ENCODE results near the gene PKIG.
"Not testable (repeated sequence)": the region's sequence is repeated elsewhere in the genome, so short reads cannot be mapped to it uniquely, and the experiment has no call there.

The PKIG gene

DNA sequence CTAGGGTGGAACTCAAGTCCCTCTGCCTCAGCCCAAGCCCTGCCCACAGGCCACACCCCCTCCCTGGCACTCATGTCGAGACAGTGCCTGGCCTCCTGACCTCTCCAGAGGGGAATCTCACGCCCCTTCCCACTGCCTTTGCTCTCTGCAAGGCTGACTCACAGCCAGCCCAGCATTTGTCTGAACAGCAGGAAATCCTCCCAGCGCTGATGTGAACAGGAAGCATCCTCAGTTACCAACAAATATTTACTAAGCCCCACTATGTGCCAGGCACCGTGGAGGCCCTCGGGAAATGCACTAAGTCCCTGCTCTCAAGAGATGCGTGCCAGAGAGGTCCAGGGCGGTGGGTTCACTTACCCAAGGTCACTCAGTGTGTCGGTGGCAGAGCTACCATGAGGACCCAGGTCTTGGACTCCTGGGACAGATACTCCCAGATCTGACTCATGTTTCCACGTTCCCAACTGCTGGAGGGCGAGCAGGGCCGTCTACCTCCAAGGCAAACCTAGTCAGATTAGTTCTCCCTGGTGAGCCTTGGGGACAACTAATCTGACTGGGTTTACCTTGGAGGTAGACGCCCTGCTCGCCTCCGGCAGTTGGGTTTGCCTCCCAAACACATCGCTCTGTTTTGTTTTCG, 61.3 kb downstream of the PKIG start:
- peak; percentile 96 to 97 for DNase-seq

DNA sequence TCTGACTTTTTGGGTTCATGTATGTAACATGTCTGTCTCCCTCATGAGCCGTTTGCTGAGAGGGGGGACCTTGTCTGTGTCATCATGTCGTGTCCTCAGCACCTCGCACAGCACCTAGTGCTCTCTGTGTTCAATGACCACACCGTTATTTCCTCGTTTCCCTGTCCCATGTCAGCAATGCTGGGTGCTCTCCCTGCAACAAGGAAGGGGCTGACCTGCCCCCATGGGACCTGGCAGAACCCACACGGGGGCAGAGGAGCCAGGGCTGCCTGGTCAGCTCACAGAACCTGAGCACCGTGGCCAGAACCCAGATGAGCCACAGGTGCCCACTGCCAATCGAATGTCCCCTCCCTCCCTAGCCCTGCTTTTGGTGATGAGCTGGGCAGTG, 61.8 kb downstream of the PKIG start:
- DNase-seq, result no peak

DNA sequence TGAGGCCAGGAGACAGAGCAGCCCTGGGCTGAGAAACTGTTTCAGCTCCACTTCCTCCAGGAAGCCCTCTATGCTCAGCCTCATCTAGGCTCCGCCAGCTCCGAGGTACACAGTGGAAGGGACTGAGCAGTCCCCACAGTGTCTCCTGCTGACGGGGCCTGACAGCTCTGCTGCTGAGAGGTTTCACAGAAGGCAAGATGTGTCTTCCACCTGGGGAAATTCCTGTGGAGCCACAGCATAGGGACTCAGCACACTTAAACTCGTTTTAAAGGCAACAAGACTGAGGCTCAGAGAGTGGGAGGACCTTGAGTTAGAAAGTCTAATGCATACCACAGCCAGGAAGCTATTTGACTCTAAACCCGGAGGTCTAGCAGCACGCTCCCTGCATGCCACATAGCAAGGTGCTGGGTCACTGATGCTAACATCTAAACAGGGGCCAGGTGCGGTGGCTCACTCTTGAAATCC, 62.3 kb downstream of the PKIG start:
- DNase-seq, result no peak

DNA sequence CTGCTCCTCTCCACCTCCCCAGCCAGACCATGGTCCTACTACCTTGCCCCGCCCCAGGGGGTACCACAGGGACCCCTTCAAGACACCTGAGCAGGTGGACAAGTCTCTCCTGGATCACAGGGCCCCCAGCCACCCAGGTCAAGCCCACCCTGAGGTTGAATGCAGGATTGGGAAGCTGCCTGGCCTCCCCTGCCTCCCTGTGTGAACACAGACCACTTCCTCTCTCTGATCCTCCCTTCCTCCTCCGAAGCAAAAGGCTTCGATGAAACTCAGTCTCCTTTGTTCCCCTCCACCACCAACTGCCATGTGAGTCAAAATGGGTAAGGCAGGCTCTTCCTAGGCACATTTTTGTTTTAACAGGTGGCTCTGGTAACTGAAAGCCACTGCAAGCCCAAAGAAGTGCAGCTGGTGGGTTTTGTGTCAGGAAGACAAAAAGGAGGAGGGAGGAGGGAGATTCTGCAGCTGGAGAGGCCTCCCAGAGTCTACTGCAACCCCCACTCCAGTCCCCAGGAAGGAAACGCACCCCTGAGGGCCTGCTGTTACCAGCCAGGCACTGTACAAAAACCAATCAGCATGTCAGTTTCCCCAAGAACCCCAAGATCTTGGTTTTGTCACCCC, 63.8 kb downstream of the PKIG start:
- peak; percentile 59 to 65 for DNase-seq

DNA sequence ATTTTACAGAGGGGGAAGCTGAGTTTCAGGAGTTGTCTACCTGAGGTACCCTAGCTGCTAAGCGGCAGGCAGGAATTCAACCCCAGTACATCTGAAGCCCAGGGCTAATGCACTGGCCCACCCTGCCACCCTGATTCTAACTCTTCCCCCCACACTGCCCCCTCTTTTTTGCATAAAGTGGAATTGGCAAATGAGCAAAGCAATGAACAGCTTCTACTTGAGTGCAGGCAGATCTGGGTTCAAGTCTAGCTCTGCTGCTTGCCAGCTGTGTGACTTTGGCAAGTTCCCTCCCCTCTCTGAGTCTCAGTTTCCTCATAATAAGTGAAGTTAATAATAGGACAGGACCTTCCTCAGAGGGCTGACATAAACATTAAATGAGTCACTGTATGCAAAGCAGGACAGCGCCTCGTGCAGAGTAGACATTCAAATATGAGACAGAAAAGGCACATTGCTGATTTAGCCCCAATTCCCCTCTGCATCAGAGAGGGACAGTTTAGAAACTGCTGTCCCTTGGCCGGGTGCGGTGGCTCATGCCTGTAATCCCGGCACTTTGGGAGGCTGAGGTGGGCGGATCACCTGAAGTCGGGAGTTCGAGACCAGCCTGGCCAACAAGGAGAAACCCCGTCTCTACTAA, 64.4 kb downstream of the PKIG start:
- DNase-seq, result peak; percentile 87 to 95

DNA sequence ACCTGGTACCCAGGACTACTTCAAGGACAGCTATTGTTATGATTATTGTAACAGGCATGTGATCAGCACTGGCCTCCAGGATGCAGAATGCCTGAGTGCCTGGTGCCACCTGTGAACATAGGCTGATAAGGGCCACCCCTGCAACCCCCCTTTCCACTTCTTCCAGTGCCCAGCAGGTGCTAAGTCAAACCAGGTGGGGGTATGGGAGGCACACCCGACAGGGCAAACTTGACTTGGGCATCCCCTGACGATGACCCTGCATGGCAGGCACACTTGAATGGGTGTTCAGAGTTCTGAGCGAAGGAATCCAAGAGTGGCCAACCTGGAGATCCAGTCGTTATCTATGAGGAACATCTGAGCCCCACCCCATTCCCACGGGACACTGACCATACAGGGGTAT, 65.7 kb downstream of the PKIG start:
- no peak for DNase-seq

DNA sequence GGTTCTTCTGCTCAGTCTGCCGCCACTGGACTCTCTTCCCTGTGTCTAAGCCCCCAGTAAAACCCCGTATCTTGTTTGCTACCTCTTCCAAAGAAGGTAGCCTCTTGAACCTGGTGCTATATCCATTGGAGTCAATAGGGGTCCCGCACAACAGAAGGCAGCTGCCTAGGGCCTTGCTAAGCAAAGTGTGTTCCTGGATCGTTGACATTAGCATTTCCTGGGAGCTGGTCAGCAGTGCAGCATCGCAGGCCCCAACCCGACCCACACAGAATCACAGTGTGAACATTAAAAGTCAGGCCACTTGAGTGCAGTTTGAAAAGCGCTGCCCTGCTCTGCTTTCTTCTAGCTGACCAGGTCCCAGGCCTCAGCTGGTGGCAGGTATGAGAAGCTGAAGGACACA, 66.2 kb downstream of the PKIG start:
- no peak for DNase-seq

DNA sequence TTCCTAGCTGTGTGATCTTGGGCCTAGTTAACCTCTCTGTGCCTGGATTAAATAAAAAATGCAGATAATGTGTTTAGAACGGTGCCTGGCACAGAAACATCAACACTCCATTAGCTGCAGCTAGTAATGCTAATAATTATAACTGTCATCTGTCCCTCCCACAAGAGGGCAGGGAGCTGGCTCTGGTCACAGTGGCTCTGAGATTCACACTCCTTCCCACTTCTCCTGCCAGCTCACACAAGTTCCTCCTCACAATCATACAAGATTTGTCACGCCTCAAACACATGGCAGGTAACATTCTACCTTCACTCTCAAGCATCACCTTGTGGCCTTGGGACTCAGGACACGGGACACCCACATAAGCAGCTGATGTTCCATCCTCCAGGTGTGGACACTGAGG, 66.7 kb downstream of the PKIG start:
- DNase-seq, result peak; percentile 38 to 54

DNA sequence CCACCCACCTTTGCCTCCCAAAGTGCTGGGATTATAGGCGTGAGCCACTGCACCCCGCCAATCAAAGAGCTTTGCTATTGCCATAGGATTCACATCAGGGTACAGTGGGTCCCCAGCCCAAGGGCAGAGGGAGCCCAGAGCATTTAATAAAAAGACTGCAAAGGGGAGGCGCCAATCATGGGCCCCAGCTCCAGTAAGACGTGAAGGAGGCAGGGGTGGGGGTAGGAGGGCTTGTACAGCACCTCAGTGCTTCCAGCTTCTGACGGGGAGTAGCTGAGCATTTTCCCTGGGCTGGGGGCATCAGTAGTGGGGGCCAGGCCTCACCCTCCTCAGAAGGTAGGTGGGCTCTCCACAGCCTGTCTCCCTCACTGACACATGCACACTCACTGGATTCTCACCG, 67.6 kb downstream of the PKIG start:
- no peak for DNase-seq

DNA sequence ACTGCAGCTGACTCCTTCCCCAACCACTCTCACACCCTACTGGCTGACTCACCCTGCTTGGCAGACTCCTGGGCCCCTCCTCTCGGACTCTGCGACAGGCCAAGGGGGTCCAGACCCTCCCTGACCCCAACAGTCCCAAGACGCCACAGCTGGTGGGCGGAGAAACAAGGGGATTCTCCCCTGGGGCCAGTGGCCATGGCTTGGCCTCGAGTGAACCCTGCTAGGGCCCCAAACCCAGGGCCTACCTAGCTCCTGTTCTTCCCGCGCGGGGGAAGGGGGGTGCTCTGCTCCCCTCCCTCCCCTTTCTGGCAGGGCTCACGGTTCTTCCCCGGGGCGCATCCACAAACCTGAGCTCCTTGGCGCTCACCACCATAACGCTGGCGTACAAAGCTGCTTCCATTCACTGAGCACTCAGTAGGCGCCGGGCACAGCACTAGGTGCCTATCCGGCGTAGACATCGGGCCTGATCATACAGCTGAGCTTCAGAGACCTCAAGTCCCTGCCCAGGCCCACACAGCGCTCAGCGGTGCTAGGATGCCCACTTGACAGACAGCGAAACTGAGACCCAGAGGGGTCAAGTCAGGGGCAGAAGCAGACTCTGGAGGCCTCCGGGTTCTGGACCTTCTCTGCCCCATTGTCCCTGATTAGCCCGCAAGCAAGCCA, 68.5 kb downstream of the PKIG start:
- DNase-seq, result no peak

DNA sequence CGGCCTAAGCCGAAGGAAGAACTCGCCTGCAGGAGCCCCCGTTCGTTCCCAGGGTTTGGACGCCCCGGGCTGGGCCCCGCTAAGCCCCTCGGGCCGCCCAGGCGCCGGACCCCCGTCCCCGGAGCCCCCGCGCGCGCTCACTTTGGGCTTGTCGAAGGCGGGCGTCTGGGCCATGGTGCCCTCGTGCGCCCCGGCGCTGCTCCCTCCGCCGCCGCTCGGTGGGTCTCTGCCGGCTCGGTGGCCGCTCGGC, 69.0 kb downstream of the PKIG start:
- no peak for DNase-seq

DNA sequence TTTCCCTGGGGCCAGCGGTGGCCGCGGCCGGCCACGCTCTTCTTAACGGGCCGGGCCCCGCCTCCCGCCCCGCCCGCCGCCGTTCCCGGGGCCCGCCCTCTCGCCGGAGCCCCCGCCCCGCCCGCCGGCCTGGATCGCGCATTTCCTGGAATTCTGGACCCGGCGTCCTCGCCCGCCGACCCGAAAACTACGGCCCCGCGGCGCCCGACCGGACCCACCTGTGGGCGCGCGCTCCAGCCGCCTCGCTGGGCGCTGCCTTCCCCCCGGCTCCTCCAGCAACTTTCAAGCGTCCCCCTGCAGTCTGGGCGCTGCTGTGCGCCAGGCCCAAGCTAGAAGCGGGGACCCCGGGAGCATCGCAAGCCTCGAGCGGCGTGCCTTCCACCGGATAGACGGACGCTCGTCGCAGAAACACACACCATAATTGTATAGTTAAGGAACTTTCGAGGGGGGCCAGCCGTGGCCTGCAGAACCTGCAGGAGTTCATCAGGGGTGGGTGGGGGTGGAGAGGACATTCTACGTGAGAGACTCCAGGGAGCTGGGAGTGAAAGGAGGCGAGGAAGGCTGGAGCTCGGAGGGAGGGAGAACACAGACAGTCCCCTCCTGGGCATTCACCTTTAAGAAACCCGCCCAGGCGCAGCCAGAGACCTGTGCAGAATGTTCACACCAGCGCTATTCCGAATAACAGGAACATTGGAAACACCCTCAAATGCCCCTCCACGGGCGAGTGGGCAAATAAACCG, 69.5 kb downstream of the PKIG start, which contains the start of gene ADA:
Gene ADA, minus strand, starts transcription at position 16 of the 740 bp plus-strand sequence. CDS start 92 bp downstream, outside the sequence.
- peak; percentile 63 to 83 for DNase-seq

DNA sequence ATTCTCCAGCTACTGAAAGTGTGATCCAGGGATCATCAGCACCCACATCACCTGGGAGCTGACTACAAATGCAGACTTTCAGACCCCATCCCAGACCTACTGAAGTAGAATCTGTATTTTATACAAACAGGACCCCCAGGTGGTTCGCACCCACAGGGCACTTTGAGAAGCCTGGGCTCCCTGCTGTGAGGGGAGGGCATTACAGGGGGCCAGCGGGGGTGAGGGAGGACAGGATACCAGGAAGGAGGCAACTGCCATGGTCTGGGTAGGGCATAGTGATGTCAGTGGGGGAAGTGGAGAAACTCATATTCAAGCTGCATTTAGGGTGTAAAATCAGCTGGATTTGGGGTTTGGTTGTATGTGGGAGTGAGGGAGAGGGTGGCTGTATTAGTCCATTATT, 71.2 kb downstream of the PKIG start:
- DNase-seq, result no peak

DNA sequence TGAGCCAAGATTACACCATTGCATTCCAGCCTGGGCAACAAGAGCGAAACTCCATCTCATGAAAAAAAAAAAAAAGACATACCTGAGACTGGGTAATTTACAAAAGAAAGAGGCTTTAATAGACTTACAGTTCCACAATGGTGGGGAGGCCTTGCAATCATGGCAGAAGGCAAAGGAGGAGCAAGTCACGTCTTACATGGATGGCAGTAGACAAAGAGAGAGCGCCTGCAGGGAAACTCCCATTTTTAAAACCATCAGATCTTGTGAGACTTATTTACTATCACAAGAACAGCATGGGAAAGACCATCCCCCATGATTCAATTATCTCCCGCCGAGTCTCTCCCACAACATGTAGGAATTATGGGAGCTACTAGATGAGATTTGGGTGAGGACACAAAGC, 71.8 kb downstream of the PKIG start:
- DNase-seq, result not testable (repeated sequence)

DNA sequence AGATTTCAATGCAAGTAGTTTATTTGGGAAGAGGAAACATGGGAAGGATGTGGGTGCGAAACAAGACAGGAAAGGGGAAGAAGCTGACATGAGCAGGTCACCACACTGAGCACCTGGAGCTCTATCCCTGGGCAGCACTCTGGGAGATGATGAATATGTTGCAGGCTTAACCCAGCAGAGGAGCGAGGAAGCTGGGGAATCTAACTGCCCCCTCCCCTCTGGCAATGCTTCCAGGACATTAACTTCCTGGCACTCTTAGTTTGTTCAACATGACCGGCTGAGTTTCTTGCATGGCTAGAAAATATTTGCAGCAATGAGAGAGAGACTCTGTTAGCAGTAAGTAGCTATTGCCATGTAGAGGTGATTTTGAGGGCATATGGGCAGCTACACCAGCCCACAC, 74.1 kb downstream of the PKIG start:
- DNase-seq, result no peak

DNA sequence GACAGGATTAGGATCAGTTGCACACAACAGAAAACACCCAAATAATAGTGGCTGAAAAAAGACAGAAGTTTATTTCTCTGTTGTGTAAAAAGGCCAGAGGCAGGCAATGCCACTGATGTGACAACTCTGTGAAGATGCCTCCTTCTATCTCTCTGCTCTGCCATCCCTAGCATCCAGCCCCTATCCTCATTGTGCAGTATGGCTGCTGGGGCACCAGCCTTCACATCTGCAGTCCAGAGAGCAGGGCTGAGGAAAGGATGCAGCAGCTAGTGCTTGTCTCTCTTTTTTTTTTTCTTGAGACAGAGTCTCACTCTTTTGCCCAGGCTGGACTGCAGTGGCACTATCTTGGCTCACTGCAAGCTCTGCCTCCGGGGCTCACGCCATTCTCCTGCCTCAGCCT, 75.5 kb downstream of the PKIG start:
- no peak for DNase-seq

DNA sequence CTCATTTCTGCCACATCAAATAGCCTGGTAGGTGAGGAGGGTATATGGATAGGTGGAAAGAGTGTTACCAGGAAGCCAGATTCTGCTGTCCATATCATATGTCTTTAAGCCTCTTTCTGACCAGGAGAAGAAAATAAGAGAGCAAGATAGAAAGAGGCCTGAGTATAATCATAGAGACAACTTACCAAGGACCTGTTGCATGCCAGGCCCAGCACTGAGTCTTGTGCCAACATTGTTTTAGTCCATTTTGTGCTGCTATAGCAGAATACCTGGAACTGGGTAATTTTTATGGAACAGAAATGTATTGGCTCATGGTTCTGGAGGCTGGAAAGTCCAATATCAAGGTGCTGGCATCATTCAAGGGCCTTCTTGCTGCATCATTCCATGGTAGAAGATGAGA, 76.4 kb downstream of the PKIG start:
- DNase-seq, result no peak

DNA sequence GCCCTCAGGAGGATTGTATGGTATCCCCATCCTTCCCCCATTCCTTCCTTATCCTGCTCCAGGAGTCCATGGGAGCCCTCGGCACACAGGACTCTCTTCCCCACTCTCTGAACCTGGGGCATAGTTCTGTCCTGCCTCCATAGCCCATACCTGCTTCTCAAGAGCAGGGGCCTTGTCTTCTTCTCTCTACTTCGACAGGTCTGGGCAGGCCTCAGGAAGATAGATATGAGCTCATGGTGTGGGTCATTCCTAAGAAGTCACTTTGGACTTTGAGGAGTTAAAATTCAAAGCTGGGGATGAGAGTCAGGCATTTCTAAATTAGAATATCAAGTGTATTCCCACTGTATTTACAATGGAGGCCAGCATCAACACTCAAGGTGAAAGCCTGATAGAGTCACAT, 77.6 kb downstream of the PKIG start:
- DNase-seq, result no peak

DNA sequence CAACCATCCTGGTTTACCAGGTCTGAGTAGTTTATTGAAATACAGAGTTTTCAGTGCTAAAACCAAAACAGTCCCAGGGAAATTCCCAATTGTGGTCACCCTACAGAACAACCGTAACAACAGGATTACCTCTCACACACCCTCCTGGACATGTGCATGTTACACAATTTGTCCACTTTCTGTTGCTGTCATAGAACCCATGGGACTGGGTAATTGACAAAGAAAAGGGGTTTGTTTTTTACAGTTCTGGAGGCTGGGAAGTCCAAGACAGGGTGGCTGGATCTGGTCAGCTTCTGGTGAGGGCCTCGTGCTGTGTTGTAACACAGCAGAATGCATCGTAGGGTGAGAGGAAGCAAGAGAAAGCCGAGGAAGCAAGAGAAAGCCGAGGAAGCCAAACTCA, 78.2 kb downstream of the PKIG start:
- peak; percentile 86 to 98 for DNase-seq

DNA sequence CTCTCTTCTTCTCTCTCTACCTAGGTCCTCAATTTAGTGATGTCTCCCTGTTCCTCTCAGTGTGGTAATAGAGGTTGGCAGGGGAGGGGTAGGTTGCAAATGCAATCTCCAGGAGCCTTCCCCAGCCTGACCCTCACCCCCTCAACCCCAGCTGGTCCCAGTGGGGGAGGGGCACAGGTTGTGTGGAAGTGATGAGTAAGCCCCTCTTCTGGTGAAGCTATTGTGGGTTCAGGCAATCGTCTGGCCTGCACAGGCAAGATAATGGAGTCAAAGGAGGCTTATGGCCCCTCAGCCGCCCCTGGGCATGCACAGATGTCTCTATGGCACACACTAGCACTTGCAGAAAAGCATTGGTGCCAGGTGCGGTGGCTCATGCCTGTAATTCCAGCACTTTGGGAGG, 79.9 kb downstream of the PKIG start:
- no peak for DNase-seq

DNA sequence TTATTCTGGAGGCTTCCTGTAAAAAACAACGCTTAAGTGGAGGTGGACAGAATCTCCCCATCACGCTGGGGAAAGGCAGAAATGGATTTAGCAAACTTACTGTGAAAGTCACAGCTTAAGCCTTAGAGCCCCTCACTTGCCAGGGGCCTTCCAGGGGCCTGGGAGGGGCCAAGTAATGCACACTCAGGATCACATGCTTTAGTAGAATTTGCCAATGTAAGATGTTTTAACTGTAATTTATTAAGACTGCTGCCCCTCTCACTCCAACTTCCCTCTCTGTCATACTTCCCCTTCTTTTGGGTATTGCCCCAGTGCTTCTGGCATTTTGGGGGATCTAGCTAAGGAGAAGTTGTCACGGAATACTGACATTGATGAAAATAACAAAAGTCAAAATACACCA, 81.8 kb downstream of the PKIG start:
- DNase-seq, result peak; percentile 88 to 95

DNA sequence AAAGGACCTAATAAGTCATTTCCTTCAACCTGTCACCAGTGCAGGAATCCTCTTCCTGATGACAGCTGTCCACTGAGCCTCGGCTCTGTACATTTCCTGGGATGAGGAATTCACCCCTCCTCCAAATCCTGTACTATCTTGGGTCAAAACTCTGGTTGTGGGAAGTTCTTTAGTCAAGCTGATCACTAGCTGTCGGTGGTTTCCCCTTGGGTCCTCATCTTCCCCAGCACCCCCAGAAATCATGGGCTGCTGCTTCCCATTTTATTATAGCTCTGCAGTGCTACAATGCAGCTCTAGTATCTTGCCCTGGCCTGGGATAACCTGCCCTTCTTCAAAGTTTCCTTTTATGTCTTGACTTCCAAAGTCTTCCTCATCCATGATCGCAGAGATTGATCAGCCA, 83.7 kb downstream of the PKIG start:
- DNase-seq, result peak; percentile 55 to 70

Data from inflammatory macrophage treated with lipopolysaccharide for 1 hour (primary cell).